Esophagus squamous epithelium (tissue), 5 donors: ENCODE measurements around the gene LMNTD1. TPM values are rescaled to one million over a fixed set of nuclear protein-coding genes. Genes with fewer than 3 reads are reported as not detected.
"Not testable (repeated sequence)": the region's sequence is repeated elsewhere in the genome, so short reads cannot be mapped to it uniquely, and the experiment has no call there.

Experiments
- DNase-seq: peaks from one replicate; lab custom pipeline; 2025; lab: John Stamatoyannopoulos, UW
- H3K27ac ChIP-seq, 4 donors: fragments of 200-600 bp; sonication (generic); one replicate each; pipeline ENCODE4 v1.5.1; 2016 to 2019; ENCODE audit warnings: mild to moderate bottlenecking in 1 of 4
- H3K27me3 ChIP-seq, 4 donors: fragments of 200-600 bp; sonication (generic); 1 replicate in 3 of 4; 2 replicates in 1 of 4; pipeline versions ENCODE4 v1.5.1 to v1.6.0; 2017 to 2021; ENCODE audit warnings: antibody characterized with exemption in 1 of 4
- H3K36me3 ChIP-seq, 3 donors: fragments of 200-600 bp; sonication (generic); one replicate each; pipeline ENCODE4 v1.5.1; 2016 to 2019
- H3K4me1 ChIP-seq, 3 donors: fragments of 200-600 bp; sonication (generic); one replicate each; pipeline ENCODE4 v1.5.1; 2017 to 2019
- H3K4me3 ChIP-seq, 4 donors: fragments of 200-600 bp; sonication (generic); 1 replicate in 3 of 4; 2 replicates in 1 of 4; pipeline ENCODE4 v1.5.1; 2016 to 2019; ENCODE audit warnings: mild to moderate bottlenecking in 2 of 4, moderate library complexity in 1 of 4
- H3K9me3 ChIP-seq, 3 donors: fragments of 200-600 bp; sonication (generic); one replicate each; pipeline ENCODE4 v1.5.1; 2016 to 2019
- POLR2A ChIP-seq, 4 donors: fragments of 450-650 bp; IDR thresholded peaks; one replicate each; pipeline ENCODE4 v1.6.1; 2017; ENCODE audit warnings: antibody characterized with exemption in 4 of 4, mild to moderate bottlenecking in 4 of 4, moderate library complexity in 3 of 4
- WGBS, 2 donors: methylation state at CpG; one replicate each; pipeline ENCODE4 v1.1.5; 2018; 5-methylcytosine and 5-hydroxymethylcytosine counted together
- intact Hi-C: fragments of 100-400 bp; cut with DNase I; formaldehyde crosslinking; loops from one replicate; pipeline ENCODE4 v1.15.0; 2022
- total RNA-seq, 4 donors: library from RNA; depleted of rRNA; stranded (reverse); fragments of >200 nt; gene quantifications; one replicate each; pipeline ENCODE4 v1.1.0, GENCODE V29; 2016
- TF ChIP-seq, protein P1 (sequence below), 6 experiments: fragments of 450-650 bp in 4 of 6; fragments of 200-600 bp in 2 of 6; sonication (generic) in 2 of 6; IDR thresholded peaks; one replicate each; pipeline ENCODE4 v1.5.1; 2016 to 2019; ENCODE audit warnings: antibody characterized with exemption in 6 of 6, mild to moderate bottlenecking in 4 of 6, moderate library complexity in 4 of 6
- donor health status: DM: yes; HTN: yes; CAD: no.

LMNTD1 gene, protein sequence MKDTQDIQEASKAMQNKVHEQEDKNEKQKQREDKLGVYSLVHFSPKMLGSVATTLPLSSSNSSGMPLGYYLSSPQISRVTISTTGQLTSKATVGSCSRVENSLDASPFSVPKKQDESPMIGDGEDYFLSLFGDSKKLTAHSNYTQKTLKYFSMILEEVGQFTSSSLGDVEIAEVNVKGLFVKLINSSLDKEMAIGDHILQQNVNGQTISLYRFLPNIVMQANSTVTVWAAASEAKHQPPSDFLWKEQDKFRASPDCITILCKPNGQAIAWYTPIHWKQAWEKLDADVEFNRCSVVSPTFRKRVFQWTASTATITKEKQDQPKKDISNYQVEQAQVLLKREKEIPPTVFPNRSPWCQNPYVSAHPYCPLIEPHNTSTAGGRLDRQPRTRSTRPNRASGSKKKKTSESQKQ
- total RNA-seq, result not detected

DNA sequence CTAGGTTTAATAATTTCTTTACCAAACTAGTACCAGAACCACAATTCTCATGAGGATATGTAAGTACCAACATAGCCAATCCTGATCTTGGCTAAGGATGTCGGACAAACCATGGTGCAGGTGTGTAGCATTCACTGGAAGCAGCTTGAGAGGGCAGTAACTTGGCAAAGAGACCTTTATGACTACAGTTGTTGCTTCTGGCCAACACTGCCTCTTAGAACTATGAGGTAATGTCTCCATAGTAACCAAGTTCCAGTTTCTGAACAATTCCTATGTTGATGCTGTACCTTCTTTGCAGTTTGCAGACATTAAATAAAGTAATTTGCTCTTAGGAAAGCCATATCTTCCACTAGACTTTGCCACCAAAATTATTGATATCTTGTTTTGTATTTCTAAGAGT lies at the start of gene LMNTD1:
Gene LMNTD1, minus strand, starts transcription at position 186 of the 400 bp plus-strand sequence. CDS start 324 bp downstream, outside the sequence.
- WGBS, 2 donors, result 13 to 30% methylated on average over 1 of the region's 1 CpG
- H3K4me3 ChIP-seq, result no peak within 1 kb of the TSS
- H3K27ac ChIP-seq, result no peak within 1 kb of the TSS
- intact Hi-C loops, result no loop called here
- no peaks in the 10 kb centered on the region for H3K27me3 ChIP-seq
- H3K36me3 ChIP-seq, result no peaks in the 10 kb centered on the region
- DNase-seq, result no peak
- TF ChIP-seq, protein P1, sequence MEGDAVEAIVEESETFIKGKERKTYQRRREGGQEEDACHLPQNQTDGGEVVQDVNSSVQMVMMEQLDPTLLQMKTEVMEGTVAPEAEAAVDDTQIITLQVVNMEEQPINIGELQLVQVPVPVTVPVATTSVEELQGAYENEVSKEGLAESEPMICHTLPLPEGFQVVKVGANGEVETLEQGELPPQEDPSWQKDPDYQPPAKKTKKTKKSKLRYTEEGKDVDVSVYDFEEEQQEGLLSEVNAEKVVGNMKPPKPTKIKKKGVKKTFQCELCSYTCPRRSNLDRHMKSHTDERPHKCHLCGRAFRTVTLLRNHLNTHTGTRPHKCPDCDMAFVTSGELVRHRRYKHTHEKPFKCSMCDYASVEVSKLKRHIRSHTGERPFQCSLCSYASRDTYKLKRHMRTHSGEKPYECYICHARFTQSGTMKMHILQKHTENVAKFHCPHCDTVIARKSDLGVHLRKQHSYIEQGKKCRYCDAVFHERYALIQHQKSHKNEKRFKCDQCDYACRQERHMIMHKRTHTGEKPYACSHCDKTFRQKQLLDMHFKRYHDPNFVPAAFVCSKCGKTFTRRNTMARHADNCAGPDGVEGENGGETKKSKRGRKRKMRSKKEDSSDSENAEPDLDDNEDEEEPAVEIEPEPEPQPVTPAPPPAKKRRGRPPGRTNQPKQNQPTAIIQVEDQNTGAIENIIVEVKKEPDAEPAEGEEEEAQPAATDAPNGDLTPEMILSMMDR (IDR thresholded peaks at IDR 0.05), result no peak
- TF ChIP-seq POLR2A (IDR thresholded peaks at IDR 0.05), result no peak
- H3K9me3 ChIP-seq, result no peaks in the 10 kb centered on the region
- H3K4me1 ChIP-seq, result no peaks in the 10 kb centered on the region

DNA sequence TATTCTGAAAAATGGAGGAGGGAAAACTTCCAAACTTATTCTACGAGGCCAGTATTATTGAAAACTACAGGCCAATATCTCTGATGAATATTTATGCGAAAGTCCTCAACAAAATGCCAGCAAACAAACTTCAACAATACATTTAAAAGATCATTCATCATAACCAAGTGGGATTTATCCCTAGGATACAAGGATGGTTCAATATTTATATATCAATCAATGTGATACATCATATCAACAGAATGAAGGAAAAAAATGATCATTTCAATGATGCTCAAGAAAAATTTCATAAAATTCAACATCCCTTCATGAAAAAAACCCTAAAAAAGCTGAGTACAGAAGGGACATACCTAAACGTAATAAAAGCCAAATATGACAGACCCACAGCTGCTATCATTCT lies 45.9 kb upstream of the LMNTD1 start:
- Histone ChIP-seq H3K4me1 (no peaks in the 10 kb centered on the region), H3K36me3 (no peaks in the 10 kb centered on the region), H3K27me3 (no peaks in the 10 kb centered on the region), H3K4me3 (no peak overlapping the region), H3K9me3 (peaks cover 0 to 11% (median 0%) of the 10 kb centered on the region in 3 donors), H3K27ac (no peak overlapping the region)
- DNase-seq, result no peak
- intact Hi-C loops, result no loop called here
- TF ChIP-seq, protein P1 (IDR thresholded peaks at IDR 0.05), result no peak
- TF ChIP-seq POLR2A (IDR thresholded peaks at IDR 0.05), result no peak
- 59 to 74% methylated on average over 3 of the region's 3 CpGs for WGBS, 2 donors

DNA sequence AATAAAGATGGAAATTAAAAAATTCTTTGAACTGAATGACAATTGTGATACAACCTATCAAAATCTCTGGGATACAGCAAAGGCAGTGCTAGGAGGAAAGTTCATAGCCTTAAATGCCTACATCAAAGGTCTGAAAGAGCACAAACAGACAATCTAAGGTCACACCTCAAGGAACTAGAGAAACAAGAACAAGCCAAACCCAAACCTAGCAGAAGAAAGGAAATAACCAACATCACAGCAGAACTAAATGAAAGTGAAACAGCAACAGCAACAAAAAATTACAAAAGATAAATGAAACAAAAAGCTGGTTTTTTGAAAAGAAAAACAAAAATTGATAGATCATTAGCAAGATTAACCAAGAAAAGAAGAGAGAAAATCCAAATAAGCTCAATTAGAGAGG lies 42.4 kb upstream of the LMNTD1 start:
- intact Hi-C loops, H3K36me3 ChIP-seq, H3K27ac ChIP-seq, DNase-seq, H3K4me3 ChIP-seq, H3K4me1 ChIP-seq: not testable (repeated sequence)
- H3K9me3 ChIP-seq, result peaks cover 0 to 11% (median 0%) of the 10 kb centered on the region in 3 donors
- peaks cover 0 to 15% (median 0%) of the 10 kb centered on the region in 4 donors for H3K27me3 ChIP-seq

DNA sequence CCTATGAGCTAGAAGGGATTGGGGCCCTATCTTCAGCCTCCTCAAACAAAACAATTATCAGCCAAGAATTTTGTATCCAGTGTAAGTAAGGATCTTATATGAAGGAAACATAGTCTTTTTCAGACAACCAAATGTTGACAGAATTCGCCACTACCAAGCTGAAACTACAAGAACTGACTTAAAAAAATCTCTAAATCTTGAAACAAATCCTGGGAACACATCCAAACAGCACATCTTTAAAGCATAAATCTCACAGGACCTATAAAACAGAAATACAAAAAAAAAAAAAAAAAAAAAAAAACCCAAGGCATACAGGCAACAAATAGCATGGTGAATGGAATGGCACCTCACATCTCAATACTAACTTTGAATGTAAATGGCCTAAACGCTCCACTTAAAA lies 41.3 kb upstream of the LMNTD1 start:
- H3K4me3 ChIP-seq, result no peak overlapping the region
- no peak overlapping the region for H3K27ac ChIP-seq
- no peak for DNase-seq
- intact Hi-C loops, result no loop called here
- H3K27me3 ChIP-seq, result peaks cover 0 to 26% (median 0%) of the 10 kb centered on the region in 4 donors
- H3K36me3 ChIP-seq, result no peaks in the 10 kb centered on the region
- H3K4me1 ChIP-seq, result no peaks in the 10 kb centered on the region
- TF ChIP-seq, protein P1 (IDR thresholded peaks at IDR 0.05), result no peak
- no peak for TF ChIP-seq POLR2A (IDR thresholded peaks at IDR 0.05)
- H3K9me3 ChIP-seq, result peaks cover 0 to 5% (median 0%) of the 10 kb centered on the region in 3 donors
- 88 to 100% methylated on average over 2 of the region's 2 CpGs for WGBS, 2 donors

DNA sequence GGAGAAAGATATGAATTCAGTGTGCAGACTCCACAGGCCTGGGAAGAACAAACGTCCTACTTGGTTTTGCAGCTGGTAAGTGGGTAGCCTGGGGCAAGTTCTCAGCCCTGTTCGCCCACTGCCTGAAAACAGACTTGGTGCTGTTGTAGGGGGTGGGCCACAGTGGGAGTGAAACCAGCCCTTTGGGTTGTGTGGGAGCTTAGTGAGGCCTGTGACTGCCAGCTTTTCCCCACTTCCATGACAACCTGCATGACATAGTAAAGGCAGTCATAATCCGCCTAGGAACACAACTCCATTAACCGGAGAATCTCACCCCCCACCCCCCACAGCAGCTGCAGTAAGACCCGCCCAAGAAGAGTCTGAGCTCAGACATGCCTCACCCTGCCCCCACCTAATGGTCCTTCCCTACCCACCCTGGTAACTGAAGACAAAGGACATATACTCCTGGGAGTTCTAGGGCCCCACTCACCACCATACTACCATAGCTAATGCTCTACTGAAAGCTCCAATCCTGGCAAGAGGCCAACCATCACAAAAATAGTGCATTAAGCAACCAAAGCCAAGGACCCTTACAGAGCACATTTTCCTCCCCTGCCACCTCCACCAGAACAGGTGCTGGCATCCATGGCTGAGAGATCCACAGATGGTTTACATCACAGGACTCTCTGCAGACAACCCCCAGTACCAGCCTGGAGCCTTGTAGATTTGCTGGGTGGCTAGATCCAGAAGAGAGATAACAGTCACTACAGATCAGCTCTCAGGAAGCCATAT lies 39.8 kb upstream of the LMNTD1 start:
- peaks cover 0 to 41% (median 0%) of the 10 kb centered on the region in 4 donors for H3K27me3 ChIP-seq
- no peak for TF ChIP-seq POLR2A (IDR thresholded peaks at IDR 0.05)
- TF ChIP-seq, protein P1 (IDR thresholded peaks at IDR 0.05), result no peak
- H3K4me3 ChIP-seq, result no peak overlapping the region
- DNase-seq, result no peak
- H3K9me3 ChIP-seq, result no peaks in the 10 kb centered on the region
- intact Hi-C loops, result no loop called here
- H3K4me1 ChIP-seq, result no peaks in the 10 kb centered on the region
- no peak overlapping the region for H3K27ac ChIP-seq
- WGBS, 2 donors, result 28 to 72% methylated on average over 2 of the region's 5 CpGs
- no peaks in the 10 kb centered on the region for H3K36me3 ChIP-seq
